ENCODE measurements around the gene ICA1.
A peak's percentile ranks its signal among the peaks of the same experiment; 100 is the strongest.

The ICA1 gene

GRCh38 chr7:8201846-8202441 lies 60.0 kb downstream of the ICA1 start:
- no peak for DNase-seq (ENCODE audit: low read depth in 2 of 2)

GRCh38 chr7:8200717-8201116 lies 61.2 kb downstream of the ICA1 start:
- DNase-seq (ENCODE audit: low read depth in 2 of 2), result no peak

GRCh38 chr7:8200316-8200715 lies 61.7 kb downstream of the ICA1 start:
- no peak for DNase-seq (ENCODE audit: low read depth in 2 of 2)

GRCh38 chr7:8197994-8198698 lies 63.8 kb downstream of the ICA1 start:
- no peak for DNase-seq (ENCODE audit: low read depth in 2 of 2)

- no peak for DNase-seq (ENCODE audit: low read depth in 2 of 2)
Measured at GRCh38 chr7:8192897-8193296, 69.1 kb downstream of the ICA1 start.

GRCh38 chr7:8190119-8190895 lies 71.7 kb downstream of the ICA1 start:
- peak; percentile 27 to 56 for DNase-seq (ENCODE audit: low read depth in 2 of 2)

- DNase-seq (ENCODE audit: low read depth in 2 of 2), result no peak
Measured at GRCh38 chr7:8189625-8190024, 72.3 kb downstream of the ICA1 start.

GRCh38 chr7:8185926-8186683 lies 75.9 kb downstream of the ICA1 start:
- no peak for DNase-seq (ENCODE audit: low read depth in 2 of 2)

- DNase-seq (ENCODE audit: low read depth in 2 of 2), result no peak
Measured at GRCh38 chr7:8184221-8184620, 77.7 kb downstream of the ICA1 start.

GRCh38 chr7:8179486-8179885 lies 82.5 kb downstream of the ICA1 start:
- no peak for DNase-seq (ENCODE audit: low read depth in 2 of 2)

- no peak for DNase-seq (ENCODE audit: low read depth in 2 of 2)
Measured at GRCh38 chr7:8178353-8178752, 83.6 kb downstream of the ICA1 start.

GRCh38 chr7:8177109-8177933 lies 84.6 kb downstream of the ICA1 start:
- no peak for DNase-seq (ENCODE audit: low read depth in 2 of 2)

- DNase-seq (ENCODE audit: low read depth in 2 of 2), result peak in 1 of 2 donors; percentile 32
Measured at GRCh38 chr7:8176370-8177081, 85.4 kb downstream of the ICA1 start.

GRCh38 chr7:8175929-8176369 lies 86.0 kb downstream of the ICA1 start:
- DNase-seq (ENCODE audit: low read depth in 2 of 2), result no peak

GRCh38 chr7:8172372-8173354 lies 89.3 kb downstream of the ICA1 start:
- no peak for DNase-seq (ENCODE audit: low read depth in 2 of 2)

- no peak for DNase-seq (ENCODE audit: low read depth in 2 of 2)
Measured at GRCh38 chr7:8169171-8169570, 92.8 kb downstream of the ICA1 start.

GRCh38 chr7:8168336-8168735 lies 93.6 kb downstream of the ICA1 start:
- no peak for DNase-seq (ENCODE audit: low read depth in 2 of 2)

GRCh38 chr7:8165150-8165549 lies 96.8 kb downstream of the ICA1 start:
- no peak for DNase-seq (ENCODE audit: low read depth in 2 of 2)

- no peak for DNase-seq (ENCODE audit: low read depth in 2 of 2)
Measured at GRCh38 chr7:8162181-8162580, 99.8 kb downstream of the ICA1 start.

Measured in stimulated activated CD4-positive, alpha-beta T cell treated with anti-CD3 and anti-CD28 coated beads, Interleukin-1b, Interleukin-23, amount 100 ng/mL, for 4 hours (primary cell).